Smooth muscle cell of trachea (primary cell): ENCODE results near the gene KANSL3. TPM values are rescaled to one million over a fixed set of nuclear protein-coding genes. Genes with fewer than 3 reads are reported as not detected.

Source experiments
- total RNA-seq: library from RNA; depleted of rRNA; stranded (reverse); fragments of >200 nt; gene quantifications from 2 replicates; pipeline ENCODE4 v1.2.1, GENCODE V29; 2014

KANSL3 gene
- 47.6 and 51.4 TPM in 2 replicates for total RNA-seq

GRCh38 chr2:96638144-96639121, at the start of gene KANSL3:
TSS of gene KANSL3 (minus strand) at chr2:96638312. CDS start at chr2:96637135, 1,177 bp downstream.

GRCh38 chr2:96642564-96643360, 4.7 kb upstream of the KANSL3 start, which contains the start of gene FER1L5:
TSS of gene FER1L5 (plus strand) at chr2:96642764. CDS start at chr2:96642837, 73 bp downstream.

Other genes with a start within 250 kb of the KANSL3 start
- 0.17 TPM in 1 of 2 replicates, not detected in the other for gene NEURL3, start 133.0 kb downstream of the KANSL3 start, total RNA-seq
- 10.9 and 15.5 TPM in 2 replicates for gene ARID5A, start 101.6 kb downstream of the KANSL3 start, total RNA-seq
- gene FER1L5, start 4.5 kb upstream of the KANSL3 start, total RNA-seq: 1.3 and 1.9 TPM in 2 replicates
- 28.5 and 38.9 TPM in 2 replicates for gene LMAN2L, start 101.8 kb upstream of the KANSL3 start, total RNA-seq
- gene CNNM4, start 122.6 kb upstream of the KANSL3 start, total RNA-seq: 3.1 and 4.1 TPM in 2 replicates
- 6.5 and 11.4 TPM in 2 replicates for gene CNNM3, start 178.0 kb upstream of the KANSL3 start, total RNA-seq
- 1.2 and 1.9 TPM in 2 replicates for gene ANKRD23, start 205.7 kb upstream of the KANSL3 start, total RNA-seq
- gene ANKRD39, start 219.7 kb upstream of the KANSL3 start, total RNA-seq: 6.1 and 6.5 TPM in 2 replicates
- 25.0 and 27.5 TPM in 2 replicates for gene SEMA4C, start 231.8 kb upstream of the KANSL3 start, total RNA-seq